Measurements from ENCODE around the gene FHIT. TPM values are rescaled to one million over a fixed set of nuclear protein-coding genes. Genes with fewer than 3 reads are reported as not detected.

Gene FHIT
- total RNA-seq, 2 donors from 2014 or later = 10.4 to 15.8 TPM

DNA sequence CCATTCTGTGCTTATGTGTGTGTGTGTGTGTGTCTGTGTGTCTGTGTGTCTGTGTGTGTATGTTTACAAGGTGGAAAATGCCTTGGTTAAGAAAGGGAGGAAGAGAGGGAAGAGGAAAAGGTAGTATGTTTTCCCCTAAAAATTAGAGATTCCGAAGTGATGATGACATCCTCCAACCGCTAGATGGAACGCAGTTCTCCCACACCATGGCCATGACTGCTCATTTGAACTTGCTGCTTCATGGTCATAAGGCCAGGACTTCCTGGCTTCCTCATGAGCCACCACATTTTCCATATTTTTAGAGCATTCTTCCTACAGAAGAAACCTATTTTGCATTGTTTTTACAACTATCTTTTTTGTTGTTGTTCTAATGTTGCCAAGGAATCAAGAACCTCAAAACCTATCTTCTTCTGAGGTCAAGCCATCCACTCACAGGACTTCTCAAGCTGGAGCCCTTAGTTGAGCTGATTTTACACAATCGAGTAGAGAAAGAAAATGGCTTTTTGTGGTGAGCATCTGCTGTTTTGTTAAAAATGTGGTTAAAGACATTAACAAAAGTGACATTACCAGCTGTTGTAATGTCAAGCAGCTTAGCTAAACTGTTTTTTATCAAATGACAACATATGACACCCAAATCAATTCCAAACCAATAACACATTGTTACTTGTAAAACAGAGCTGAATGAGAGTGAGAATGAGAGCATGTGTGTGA is 1091.0 kb downstream of the FHIT start:
- DNase-seq = no peak
- H3K27me3 ChIP-seq = no peaks in the 10 kb centered on the region
- no peaks in the 10 kb centered on the region for H3K9me3 ChIP-seq
- TF ChIP-seq CTCF (IDR thresholded peaks at IDR 0.05) (no peak), POLR2A (IDR thresholded peaks at IDR 0.05) (no peak)
- no peak overlapping the region for H3K27ac ChIP-seq
- H3K4me1 ChIP-seq = no peaks in the 10 kb centered on the region
- H3K36me3 ChIP-seq (replicated peaks in 1 of 2; ENCODE audit: insufficient read depth in 1 of 2, low read depth in 2 of 2) = no peaks in the 10 kb centered on the region
- no peak for ATAC-seq
- WGBS, 2 donors = 71 to 83% methylated on average over 4 of the region's 4 CpGs
- no peak overlapping the region for H3K4me3 ChIP-seq
- intact Hi-C loops (cut with DNase I) = no loop called here

GRCh38 chr3:60158035-60158434 is 1093.2 kb downstream of the FHIT start:
- H3K4me1 ChIP-seq = no peaks in the 10 kb centered on the region
- TF ChIP-seq POLR2A (IDR thresholded peaks at IDR 0.05) (no peak), CTCF (IDR thresholded peaks at IDR 0.05) (no peak)
- 96 to 100% methylated on average over 2 of the region's 2 CpGs for WGBS, 2 donors

DNA sequence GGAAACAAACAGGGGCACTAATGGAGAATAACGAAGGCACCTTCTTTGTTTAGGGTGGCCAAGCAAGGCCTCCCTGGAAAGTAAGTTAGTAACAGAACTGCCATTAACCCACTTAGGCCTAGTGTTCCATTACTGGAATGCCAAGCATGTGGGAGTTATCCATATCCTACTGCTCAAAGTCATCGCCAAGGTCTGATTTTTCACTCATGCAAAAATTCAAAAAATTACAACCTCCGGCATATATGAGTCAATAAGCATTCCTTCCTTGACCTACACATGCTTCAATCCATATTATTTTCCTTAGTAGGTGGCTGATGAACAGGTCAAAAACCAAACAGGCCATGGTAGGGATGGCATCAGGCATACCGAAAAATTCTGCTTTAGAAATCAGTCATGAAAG is 1097.2 kb downstream of the FHIT start:
- intact Hi-C loops (cut with DNase I) = no loop called here
- Histone ChIP-seq H3K4me1 (no peaks in the 10 kb centered on the region), H3K4me3 (no peak overlapping the region), H3K36me3 (replicated peaks in 1 of 2; ENCODE audit: insufficient read depth in 1 of 2, low read depth in 2 of 2) (no peaks in the 10 kb centered on the region), H3K9me3 (no peaks in the 10 kb centered on the region), H3K27me3 (no peaks in the 10 kb centered on the region), H3K27ac (no peak overlapping the region)
- no peak for ATAC-seq
- TF ChIP-seq CTCF (IDR thresholded peaks at IDR 0.05) = no peak
- no peak for TF ChIP-seq POLR2A (IDR thresholded peaks at IDR 0.05)
- 93 to 95% methylated on average over 4 of the region's 4 CpGs for WGBS, 2 donors
- no peak for DNase-seq

More at GRCh38 chr3:60158035-60158434, 1093.2 kb downstream of the FHIT start:
- ATAC-seq = no peak
- Histone ChIP-seq H3K36me3 (replicated peaks in 1 of 2; ENCODE audit: insufficient read depth in 1 of 2, low read depth in 2 of 2) (no peaks in the 10 kb centered on the region), H3K27ac (no peak overlapping the region), H3K9me3 (no peaks in the 10 kb centered on the region), H3K27me3 (no peaks in the 10 kb centered on the region), H3K4me3 (no peak overlapping the region)
- intact Hi-C loops (cut with DNase I) = no loop called here
- no peak for DNase-seq

DNA sequence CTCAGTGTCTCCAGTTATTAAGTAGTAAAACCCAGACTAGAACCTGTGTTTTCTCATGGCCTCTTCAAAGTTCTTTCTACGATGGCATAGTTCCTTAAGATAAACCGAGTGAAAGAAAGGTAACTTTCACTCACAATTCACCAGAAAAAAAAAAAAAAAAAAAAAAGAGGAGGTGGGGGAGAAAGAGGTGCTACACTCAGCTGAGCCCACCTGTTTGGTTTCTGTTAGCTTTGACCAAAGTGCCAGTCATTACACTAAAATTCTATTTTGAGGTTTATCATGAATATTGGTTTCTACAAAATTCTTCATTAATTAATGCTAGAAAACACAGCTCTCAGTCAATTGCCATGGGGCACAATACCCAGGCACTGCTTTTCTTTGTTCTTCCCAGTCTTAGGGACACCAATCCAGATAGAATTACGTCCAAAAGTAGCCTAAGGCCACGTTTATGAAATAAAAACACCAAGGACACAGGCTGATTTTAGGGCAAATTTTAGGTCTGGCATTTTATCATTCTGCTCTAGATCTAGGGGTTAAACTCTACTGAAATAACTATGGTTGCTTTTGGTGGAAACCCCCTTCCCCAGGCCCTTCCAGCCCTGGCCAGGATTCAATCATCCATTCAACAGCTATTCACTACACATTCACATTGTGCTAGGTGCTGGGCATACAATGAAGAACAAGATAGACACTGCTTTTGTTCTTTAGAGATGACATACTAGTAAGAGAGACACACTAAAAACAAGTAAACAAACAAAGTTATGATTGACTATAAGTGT is 1097.8 kb downstream of the FHIT start:
- intact Hi-C loops (cut with DNase I) = no loop called here
- Histone ChIP-seq H3K4me3 (no peak overlapping the region), H3K4me1 (no peaks in the 10 kb centered on the region), H3K36me3 (replicated peaks in 1 of 2; ENCODE audit: insufficient read depth in 1 of 2, low read depth in 2 of 2) (no peaks in the 10 kb centered on the region), H3K9me3 (no peaks in the 10 kb centered on the region), H3K27ac (no peak overlapping the region), H3K27me3 (no peaks in the 10 kb centered on the region)
- DNase-seq = no peak
- 61 to 80% methylated on average over 4 of the region's 4 CpGs for WGBS, 2 donors
- no peak for TF ChIP-seq CTCF (IDR thresholded peaks at IDR 0.05)
- TF ChIP-seq POLR2A (IDR thresholded peaks at IDR 0.05) = no peak
- ATAC-seq = no peak
